Measurements from ENCODE around the gene OPN3.

Gene OPN3

DNA sequence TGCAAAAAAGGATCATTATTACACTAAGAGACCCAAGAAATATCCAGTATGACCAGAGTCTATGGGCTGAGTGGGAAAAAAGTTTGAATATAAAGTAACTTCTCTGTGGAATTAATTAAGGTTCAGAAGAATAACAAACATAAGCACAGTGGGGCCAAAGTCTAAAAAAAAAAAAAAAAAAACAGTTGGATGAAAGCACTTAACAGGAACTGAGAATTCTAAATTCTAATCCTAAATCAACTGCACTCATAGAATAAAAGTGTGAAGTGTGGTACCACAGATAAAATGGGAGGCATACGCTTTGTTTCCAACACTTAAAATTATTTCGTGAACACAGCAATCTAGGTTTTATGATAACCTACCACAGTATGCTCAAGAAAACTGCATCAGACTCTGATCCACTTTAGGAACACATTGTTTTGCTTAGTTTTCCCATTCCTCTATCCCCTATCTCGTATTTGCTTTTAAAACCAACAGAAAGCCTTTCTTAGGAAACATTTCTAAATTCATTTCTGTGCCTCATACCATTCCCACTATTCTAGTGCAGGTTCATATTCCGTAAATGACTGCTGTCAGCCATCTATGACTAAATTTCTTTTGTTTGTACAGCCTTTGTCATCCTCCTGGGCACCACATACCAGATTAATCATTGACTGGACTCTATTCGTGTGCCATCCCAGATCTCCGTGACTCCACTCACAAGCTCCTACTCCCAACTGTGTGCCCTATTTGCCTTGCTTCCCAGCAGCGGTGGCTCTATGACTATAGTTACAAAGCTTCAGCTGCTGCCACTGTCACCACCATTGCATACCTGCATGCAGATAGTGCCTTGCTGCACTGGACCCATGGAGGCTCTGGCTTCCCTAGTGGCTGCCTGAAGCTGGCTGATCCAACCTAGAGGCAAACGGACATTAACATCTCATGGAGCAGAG lies 24.9 kb downstream of the OPN3 start:
- no peak for DNase-seq (ENCODE audit: low read depth)

DNA sequence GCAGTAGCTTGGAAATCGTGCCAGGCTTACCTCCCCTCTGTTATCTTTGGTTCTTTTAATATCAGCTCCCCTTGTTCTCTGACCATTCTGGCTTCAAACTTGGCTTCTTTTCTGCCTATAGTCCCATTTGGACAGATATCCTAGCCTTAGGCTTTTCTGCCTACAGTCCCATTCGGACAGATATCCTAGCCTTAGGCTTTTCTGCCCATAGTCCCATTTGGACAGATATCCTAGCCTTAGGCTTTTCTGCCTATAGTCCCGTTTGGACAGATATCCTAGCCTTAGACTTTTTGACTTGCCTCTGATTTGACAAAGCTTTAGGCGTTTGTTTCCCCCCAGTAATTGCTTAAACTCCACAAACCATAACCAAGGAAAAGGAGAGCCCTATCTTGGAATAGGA lies 25.6 kb downstream of the OPN3 start:
- no peak for DNase-seq (ENCODE audit: low read depth)

DNA sequence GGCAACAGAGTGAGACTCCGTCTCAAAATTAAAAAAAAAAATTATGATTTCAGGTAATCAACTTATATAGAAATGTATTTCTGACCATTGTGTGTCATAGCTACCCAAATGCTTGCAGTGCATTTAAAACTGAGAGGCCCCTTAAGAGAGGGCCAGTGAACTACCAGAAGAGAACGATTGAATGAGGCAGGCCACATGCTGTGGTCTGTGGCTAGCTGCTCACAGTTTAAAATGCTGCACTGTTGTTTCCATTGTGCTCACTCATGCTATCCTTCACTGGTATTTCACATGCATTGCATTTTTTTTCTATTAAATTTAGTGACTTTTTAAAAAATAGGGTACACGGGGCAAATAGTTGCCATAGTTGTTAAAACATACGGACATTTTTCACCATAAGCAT lies 26.0 kb downstream of the OPN3 start:
- DNase-seq (ENCODE audit: low read depth), result no peak

DNA sequence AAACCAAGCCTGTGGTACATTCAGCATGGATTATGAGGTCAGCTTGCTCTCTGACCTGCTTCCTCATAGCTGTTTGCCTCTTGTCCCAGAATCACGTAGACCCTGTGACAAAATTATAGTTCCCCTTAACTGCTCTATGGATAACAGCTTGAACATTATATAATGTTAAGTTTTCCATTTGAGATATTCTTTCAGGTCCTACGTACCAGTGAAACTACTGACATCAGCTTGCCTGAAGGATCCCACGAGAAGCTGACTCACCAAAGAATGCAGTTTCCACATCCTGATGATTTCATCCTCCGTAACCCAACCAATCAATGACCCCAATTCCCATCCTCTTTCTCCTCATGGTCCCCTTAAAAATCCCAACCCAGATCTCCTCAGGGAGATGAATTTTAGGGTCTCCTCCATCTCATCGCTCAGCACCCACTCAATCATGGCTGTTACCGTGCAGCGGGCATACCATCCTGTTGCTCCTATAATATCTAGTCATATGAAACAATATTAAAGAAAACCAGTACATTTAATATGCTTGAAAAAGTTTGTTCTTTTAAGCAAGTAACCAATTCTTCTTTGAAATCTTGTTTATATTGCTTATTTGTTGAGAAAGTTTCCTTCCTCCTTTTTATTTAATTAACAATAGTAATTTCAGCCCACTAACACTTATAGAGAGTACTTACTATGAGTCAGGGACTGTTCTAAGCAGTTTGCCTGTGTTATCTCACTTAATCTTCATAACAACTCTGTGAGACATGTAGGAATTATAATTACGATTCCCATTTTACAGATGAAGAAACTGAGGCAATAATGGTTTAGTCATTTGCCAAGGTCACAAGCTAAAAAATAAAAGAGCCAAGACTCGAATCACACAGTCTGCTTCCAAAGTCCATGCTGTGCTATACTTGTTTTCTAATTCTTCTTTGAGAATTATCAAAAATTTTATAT lies 27.4 kb downstream of the OPN3 start:
- no peak for DNase-seq (ENCODE audit: low read depth)

DNA sequence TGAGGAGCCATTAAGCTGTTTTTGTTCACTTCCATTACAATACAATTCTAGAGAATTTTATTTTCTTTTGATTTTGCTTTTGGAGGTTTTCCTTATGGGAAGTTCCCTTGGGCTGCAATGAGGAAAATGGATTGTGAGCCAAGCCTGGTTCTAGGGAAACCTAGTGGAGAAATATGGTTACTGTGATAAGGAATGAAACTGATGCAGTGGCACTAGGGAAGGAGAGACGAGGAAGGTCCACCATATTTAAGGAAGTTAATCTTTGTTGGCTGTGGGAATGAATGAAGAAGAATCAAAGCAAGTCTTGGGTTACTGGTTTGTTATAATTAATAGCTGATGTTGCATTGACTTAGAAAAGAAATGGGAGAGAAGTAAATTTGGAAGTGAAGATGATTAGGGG lies 28.4 kb downstream of the OPN3 start:
- DNase-seq (ENCODE audit: low read depth), result no peak

DNA sequence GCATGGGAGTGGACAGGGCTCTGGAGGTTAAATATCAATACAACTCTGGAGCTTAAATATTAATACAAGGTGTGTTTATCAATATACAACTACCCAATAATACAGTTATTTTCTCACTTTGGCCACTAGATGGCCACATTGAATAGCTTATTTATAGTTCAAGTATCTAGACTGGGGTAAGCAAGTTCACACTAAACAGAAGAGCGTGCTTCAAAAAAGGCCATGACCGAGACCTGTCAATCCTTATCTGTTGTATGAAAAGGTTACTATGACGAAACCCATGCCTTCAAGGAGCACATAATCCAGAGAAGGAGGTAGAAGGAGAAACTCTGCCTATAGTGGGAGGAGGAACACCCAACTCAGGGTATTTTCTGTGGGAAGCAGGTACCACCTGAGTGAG lies 29.1 kb downstream of the OPN3 start:
- peak; percentile 17 for DNase-seq (ENCODE audit: low read depth)

DNA sequence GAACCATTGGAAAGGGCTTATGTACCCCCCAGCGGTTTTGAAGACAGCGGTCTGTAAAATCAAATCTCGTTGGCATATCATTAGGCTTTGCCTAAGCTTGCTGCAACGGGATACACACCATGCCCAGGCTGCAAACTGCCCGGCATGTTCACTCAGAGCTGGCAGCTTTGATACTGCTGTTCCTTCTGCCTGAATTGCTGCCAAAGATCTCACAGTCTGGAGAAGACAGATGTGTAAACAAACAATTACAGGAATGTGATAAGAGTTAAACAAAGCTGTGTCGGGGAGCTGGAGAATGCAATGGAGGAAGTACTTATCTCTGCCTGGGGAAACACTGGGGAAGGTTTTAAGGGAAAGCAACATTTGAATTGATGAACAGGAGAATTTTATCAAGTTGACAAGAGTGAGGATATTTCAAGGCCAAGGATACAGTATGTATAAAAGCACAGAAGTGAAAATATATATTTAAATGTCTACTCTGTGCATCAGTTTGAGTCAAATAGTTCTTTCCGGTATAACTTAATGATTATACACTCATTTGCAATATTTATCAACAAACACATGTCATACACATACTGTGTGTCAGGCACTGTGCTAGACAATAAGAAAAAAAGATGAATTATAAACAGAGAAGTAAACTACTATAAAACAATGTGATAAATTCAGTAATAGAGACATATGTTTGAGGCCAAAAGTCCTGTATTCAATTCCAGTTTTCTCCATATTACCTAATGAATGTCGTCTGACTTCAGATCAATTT lies 29.9 kb downstream of the OPN3 start:
- DNase-seq (ENCODE audit: low read depth), result peak; percentile 24

DNA sequence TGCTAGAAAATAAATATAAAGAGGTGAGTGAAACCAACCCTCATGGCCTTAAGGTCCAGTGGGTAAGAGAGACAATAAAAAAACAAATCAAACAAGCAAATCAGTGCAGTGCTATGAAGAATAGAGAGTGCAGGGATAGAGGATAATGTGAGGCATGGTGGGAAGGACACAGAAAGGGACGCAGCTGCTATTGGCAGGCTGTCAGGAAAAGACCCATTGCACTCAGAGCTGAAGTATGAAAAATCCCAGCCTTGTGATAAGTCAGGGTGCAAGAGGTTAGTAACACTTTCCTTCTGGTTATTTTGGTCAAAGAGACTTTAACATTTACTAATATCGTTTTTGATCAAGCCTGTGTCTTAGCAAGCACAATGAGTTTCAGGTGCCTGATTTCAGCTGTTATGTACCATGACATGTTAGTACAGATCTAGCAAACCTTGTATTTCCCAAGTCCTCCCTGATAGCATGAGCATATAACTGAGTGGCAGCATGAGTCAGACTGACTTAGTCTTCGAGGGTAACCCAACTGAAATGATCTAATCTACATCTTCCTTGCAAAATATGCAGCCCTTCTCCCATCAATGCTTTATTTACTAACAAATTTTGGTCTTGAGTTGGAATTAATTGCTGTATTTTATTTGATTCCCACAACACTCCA lies 31.7 kb downstream of the OPN3 start:
- DNase-seq (ENCODE audit: low read depth), result no peak

DNA sequence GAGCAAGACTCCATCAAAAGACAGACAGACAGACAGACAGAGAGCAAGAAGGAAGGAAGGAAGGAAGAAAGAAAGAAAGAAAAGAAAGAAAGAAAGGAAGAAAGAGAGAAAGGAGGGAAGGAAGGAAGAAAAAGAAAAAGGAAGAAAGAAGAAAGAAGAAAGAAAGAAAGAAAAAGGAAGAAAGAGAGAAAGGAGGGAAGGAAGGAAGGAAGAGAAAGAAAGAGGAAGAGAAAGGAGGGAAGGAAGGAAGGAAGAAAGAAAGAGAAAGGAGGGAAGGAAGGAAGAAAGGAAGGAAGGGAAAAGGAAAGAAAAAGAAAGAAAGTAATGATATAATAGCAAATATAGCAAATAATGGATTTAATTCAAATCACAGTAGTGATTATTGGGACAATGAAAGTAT lies 32.7 kb downstream of the OPN3 start:
- no peak for DNase-seq (ENCODE audit: low read depth)

DNA sequence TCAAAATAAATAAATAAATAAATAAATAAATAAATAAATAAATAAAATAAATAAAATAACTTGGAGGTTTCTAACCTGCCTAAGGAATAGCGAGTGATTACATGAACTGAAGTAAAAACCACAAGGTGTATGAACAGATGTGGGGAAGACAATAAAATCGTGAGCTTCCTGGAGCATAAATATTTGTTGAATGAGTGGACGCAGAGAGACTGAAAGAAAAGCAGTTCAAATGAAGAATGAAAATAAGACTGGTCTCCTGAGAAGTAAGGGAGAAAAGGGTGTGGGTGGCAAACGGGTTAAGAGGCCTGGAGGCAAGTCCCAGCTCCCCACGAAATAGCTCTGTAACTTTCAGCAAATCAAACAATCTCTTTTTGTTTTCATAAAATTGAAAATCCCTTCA lies 33.6 kb downstream of the OPN3 start:
- no peak for DNase-seq (ENCODE audit: low read depth)

DNA sequence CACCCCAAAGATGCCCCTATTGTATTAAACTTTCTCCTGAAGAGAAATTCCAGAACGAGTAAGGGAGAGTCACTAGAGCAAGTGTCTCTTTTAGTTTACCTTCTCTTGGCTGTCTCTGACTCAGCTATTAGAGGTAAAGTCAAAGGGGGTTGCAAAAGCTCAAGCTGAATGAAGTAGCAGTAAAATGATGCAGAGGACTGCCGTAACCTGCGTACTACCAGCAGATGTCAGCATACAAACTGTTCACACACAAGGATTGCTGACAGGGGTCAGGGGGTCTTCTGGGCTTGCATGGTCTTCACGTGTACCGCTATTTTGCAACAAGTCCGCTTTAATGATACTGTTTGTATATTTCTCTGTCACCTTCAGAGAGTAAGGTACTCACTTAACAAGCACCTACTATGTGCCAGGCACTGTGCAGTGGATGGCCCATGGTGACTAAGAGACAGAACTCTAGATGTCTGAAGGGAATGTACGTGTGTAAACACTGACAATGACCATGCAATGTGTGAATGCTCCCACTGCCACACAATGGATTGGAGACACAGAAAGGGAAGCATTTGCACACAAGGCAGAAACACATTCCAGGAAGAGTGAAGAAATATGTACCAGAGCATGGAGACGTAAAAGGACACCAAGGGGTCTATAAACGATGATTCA lies 34.9 kb downstream of the OPN3 start:
- no peak for DNase-seq (ENCODE audit: low read depth)

DNA sequence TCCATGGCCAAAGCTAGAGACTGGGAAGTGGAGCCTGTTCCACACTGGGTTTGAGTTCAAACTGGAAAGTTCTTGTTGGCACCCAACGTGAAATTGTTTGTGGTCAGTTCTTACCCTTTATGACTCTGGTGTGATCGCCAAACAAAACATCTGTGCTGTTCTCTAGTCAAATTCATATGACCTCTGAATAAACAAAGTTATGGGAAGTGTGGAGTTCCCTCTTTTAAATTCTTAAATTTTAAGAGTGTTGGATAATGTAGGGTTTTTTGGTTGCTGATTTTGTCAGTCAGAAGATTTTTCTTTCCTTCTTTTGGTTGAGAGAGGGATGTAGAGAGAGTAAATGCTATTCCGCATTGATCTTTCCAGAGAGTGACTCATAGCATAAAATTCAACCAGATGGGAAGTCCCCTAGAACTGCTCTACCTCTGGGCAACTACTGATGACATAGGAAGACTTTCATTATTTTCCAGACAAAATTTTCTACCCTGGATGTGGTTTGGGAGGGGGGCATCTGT lies 36.4 kb downstream of the OPN3 start:
- no peak for DNase-seq (ENCODE audit: low read depth)

DNA sequence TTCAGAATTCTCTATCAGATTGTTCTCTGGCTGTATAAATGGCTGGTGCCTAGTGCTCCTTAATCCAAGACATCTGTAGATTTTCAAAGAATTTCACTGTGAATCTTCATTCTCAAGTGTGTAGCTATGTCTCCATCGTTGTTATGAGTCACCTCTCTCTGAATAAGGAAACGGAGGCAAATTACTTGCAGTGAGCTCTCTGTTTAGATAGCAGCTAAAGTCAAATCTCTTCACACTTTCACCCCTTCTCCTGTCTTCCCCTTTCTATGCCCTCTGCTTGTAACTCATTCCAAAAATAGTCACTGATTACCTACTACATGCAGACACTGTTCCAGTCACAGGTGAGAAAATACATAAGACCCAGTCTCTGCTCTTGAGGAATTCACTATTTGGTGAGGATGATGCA lies 39.7 kb downstream of the OPN3 start:
- no peak for DNase-seq (ENCODE audit: low read depth)

DNA sequence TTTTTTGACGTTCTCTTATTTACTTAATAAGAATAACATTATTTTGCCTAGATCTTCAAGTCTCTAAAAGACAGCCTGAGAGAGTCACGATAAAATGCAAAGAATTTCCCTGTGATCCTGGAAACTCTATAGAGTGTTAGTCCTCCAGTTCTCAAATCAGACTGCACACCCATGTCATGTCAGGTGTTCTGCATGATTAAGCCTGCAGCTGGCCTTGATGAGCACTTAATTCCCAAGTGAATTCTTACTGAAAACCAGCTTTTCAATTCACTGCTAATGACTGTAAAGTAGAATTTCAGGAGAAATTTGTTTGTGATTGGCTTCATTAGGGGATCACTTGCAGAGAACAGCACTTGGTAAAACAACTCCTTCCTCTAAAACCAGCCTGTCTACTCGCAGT lies 41.9 kb downstream of the OPN3 start:
- DNase-seq (ENCODE audit: low read depth), result no peak

DNA sequence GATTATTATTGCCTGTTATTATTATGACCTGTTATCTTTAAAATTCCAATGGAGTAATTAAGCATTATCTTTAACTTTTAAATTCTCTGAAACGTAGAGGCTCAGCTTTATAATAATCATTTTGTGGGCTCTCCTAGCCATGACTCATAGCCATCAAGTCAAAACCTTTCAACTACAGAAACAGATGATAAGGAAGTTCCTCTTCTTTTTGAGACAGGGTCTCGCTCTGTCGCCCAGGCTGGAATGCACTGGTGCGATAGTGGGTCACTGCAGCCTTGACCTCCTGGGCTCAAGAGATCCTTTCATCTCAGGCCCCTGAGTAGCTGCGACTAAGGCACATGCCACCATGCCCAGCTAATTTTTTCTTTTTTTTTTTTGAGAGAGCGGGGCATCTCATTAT lies 43.5 kb downstream of the OPN3 start:
- DNase-seq (ENCODE audit: low read depth), result no peak

DNA sequence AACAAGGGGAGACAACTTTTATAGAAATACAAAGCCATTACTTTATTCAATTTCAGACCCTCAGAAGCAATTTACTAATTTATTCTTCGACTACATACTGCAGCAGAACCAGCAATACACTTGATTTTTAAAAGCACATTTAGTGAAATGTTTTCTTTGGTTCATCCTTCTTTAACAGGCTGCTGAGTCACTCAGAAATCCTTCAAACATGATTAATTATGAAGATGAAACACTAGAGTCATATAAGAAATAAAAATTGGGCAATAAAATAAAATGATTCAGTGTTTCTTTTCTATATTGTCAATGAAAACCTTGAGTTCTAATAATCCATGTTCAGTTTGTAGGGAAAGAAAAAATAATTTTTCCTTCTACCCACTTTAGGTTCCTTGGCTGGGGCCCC lies 47.0 kb downstream of the OPN3 start:
- no peak for DNase-seq (ENCODE audit: low read depth)

DNA sequence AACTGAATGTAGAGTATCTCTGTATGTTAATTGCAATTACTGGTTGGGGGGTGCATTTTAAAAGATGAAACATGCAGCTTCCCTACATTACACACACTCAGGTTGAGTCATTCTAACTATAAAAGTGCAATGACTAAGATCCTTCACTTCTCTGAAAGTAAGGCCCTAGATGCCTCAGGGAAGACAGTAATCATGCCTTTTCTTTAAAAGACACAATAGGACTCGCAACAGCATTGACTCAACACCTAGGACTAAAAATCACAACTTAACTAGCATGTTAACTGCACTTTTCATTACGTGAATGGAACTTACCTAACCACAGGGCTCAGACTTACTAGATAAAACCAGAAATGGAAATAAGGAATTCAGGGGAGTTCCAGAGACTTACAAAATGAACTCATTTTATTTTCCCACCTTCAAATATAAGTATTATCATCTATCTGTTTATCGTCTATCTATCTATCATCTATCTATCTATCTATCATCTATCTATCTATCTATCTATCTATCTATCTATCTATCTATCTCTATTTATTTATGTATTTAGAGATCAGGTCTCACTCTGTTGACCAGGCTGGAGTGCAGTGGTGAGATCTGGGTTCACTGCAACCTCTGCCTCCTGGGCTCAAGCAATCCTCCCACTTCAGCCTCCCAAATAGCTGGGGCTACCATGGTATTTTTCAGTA lies 47.8 kb downstream of the OPN3 start:
- no peak for DNase-seq (ENCODE audit: low read depth)

DNA sequence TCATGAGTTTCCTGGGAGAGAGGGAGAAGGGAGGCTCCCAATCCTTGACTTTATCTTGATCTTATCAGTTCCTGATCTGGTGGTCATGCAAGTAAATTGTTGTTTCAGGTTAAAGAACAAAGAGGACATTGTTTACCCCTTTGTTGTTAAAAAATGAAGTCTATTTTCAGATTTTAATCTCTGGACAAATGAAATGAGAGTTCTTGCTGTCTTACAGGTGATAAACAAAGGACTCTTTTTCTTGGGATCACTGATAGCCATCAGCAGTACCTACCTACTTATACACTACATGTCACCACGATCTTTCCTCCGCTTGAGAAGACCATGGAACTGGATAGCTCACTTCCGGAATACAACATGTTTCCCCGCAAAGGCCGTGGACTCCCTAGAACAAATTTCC lies 48.4 kb downstream of the OPN3 start:
- DNase-seq (ENCODE audit: low read depth), result no peak

DNA sequence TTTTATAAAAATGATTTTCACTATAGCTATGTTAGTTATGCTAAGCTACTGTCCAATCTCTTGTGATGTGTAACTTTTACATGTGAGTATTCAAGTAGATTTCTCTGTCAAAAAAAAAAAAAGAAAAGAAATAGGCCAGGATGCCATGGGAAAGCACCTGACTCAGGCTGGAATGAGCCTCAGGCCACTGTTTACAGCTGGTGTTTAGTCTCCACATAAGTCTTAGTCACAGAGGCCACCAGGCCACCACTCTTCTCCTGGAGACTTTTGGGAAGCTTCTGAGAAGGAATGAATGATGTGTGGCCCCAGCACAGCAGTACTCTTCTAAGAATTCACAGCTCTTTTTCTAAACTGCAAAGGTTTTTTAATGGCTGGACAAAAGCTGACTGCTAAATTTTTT lies 48.9 kb downstream of the OPN3 start:
- no peak for DNase-seq (ENCODE audit: low read depth)

DNA sequence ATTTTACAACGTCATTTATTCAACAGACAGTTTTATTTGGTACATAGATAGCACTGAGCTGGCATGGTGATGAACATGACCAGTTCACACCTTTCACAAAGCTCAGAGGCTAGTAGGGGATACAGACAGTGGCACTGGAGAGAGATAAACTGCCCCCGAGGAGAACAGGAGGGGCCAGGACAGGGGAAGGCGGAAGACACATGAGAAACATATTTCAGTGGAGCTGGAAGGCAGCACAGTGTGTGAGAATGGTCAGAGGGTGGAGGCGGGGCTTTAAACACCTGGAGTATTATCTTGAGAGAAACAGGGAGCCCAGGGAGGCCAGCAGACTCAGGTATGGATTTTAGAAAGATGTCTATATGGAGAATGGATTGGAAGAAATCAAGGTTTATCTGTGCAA lies 49.5 kb downstream of the OPN3 start:
- no peak for DNase-seq (ENCODE audit: low read depth)
